Erythroblast (primary cell): ENCODE data around the gene LMNTD2.

Experiments used
- GATA1 ChIP-seq: IDR thresholded peaks from 2 replicates; pipeline ENCODE4 v1.6.1; 2011; ENCODE audit warnings: low read depth, mild to moderate bottlenecking, control low read depth, low read length, moderate library complexity
- POLR2A ChIP-seq: IDR thresholded peaks from 2 replicates; pipeline ENCODE4 v1.6.1; 2011; ENCODE audit warnings: mild to moderate bottlenecking, low read length

GRCh38 chr11:532527-532985 lies 28.0 kb downstream of the LMNTD2 start:
- TF ChIP-seq POLR2A (no peak), GATA1 (no peak)
